AG09319 (cell line): Measurements from ENCODE around the gene SNAP23.
"Not testable (repeated sequence)": the region's sequence is repeated elsewhere in the genome, so short reads cannot be mapped to it uniquely, and the experiment has no call there.

Experiments
- DNase-seq: peaks from one replicate; pipeline ENCODE4 v3.0.0-alpha.2; 2010; ENCODE audit warnings: low read depth; ENCODE audit errors: extremely low read depth
- TF ChIP-seq, protein P1 (sequence below): IDR thresholded peaks from 2 replicates; pipeline ENCODE4 v1.5.1; 2011; ENCODE audit warnings: low read depth, mild to moderate bottlenecking, inconsistent platforms, low read length, moderate library complexity

SNAP23 gene

GRCh38 chr15:42547918-42548248 is 52.4 kb downstream of the SNAP23 start:
- no peak for DNase-seq
- TF ChIP-seq, protein P1, sequence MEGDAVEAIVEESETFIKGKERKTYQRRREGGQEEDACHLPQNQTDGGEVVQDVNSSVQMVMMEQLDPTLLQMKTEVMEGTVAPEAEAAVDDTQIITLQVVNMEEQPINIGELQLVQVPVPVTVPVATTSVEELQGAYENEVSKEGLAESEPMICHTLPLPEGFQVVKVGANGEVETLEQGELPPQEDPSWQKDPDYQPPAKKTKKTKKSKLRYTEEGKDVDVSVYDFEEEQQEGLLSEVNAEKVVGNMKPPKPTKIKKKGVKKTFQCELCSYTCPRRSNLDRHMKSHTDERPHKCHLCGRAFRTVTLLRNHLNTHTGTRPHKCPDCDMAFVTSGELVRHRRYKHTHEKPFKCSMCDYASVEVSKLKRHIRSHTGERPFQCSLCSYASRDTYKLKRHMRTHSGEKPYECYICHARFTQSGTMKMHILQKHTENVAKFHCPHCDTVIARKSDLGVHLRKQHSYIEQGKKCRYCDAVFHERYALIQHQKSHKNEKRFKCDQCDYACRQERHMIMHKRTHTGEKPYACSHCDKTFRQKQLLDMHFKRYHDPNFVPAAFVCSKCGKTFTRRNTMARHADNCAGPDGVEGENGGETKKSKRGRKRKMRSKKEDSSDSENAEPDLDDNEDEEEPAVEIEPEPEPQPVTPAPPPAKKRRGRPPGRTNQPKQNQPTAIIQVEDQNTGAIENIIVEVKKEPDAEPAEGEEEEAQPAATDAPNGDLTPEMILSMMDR, result no peak

- DNase-seq, result peak; percentile 41
- TF ChIP-seq, protein P1, result no peak
These were observed 53.0 kb downstream of the SNAP23 start, which contains the start of the genes HAUS2 and LRRC57 for GRCh38 chr15:42548249-42549031. TSS of gene HAUS2 (plus strand) at chr15:42548838. CDS start at chr15:42548873, 35 bp downstream. TSS of gene LRRC57 (minus strand) at chr15:42548793. CDS start at chr15:42548434, 359 bp downstream.

DNA sequence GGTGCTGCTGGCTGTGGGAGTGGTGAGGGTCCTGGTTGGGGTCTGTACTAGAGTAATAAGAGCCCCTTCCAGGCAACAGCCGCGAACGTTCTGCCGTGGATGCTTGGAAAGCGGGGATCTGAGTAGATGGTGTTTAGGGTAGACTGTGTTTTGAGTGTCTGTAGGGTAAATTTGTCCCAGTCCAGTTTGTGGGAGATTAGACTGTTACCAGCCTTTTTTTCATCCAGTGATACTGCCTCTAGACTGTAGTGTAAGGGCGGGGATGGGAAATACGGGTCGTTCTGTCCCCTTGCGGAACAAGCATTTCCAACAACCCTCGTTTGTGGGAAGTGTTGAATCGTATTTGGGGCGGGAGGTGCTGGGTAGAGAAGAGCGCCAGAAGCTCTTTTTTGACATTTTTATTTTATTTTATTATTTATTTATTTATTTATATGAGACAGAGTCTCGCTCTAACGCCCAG is 53.6 kb downstream of the SNAP23 start:
- TF ChIP-seq, protein P1, result no peak
- DNase-seq, result no peak

- no peak for DNase-seq
- TF ChIP-seq, protein P1, result no peak
These were observed 54.4 kb downstream of the SNAP23 start for GRCh38 chr15:42549741-42550392.

- TF ChIP-seq, protein P1, result no peak
- DNase-seq, result no peak
These were observed 58.1 kb downstream of the SNAP23 start for GRCh38 chr15:42553554-42553953.

- DNase-seq, result not testable (repeated sequence)
These were observed 61.2 kb downstream of the SNAP23 start for GRCh38 chr15:42556550-42557207.

DNA sequence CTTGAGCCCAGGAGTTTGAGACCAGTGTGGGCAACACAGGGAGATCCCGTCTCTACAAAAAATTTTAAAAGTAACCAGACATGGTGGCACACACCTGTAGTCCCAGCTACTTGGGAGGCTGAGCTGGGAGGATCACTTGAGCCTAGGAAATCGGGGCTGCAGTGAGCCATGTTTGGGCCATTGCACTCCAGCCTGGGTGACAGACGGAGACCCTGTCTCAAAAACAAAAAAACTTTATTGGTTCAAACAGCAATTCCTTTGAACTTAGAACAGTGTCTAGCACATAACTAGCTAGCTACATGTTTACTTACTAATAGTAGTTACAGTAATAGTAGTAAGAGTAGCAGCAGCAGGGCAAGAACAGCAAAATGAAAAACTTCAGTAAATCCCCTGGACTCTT is 63.3 kb downstream of the SNAP23 start:
- TF ChIP-seq, protein P1, result no peak
- no peak for DNase-seq
